SK-N-MC (cell line): ENCODE measurements around the gene GALNT14.

Source experiments
- DNase-seq: peaks from one replicate; pipeline ENCODE4 v3.0.0-alpha.2; 2011; ENCODE audit warnings: low read depth, low spot score
- H3K27ac ChIP-seq: fragments of 200-600 bp; sonication (generic); 2 replicates; pipeline ENCODE4 v1.5.1; 2016; ENCODE audit warnings: mixed run types
- H3K36me3 ChIP-seq: fragments of 200-600 bp; sonication (generic); 2 replicates; pipeline ENCODE4 v1.6.1; 2017; ENCODE audit warnings: antibody characterized with exemption, low read length, mixed read lengths; ENCODE audit not compliant: insufficient read depth
- H3K4me3 ChIP-seq: fragments of 200-600 bp; sonication (generic); 2 replicates; pipeline ENCODE4 v1.5.1; 2016
- H3K9ac ChIP-seq: fragments of 200-600 bp; sonication (generic); 2 replicates; pipeline ENCODE4 v1.8.0; 2017; ENCODE audit warnings: mixed run types, mixed read lengths; ENCODE audit not compliant: insufficient read length
- H3K9me3 ChIP-seq: fragments of 200-600 bp; sonication (generic); 2 replicates; pipeline ENCODE4 v1.6.1; 2017; ENCODE audit warnings: low read depth, mild to moderate bottlenecking, antibody characterized with exemption, low read length, moderate library complexity, mixed read lengths
- EZH2 ChIP-seq: fragments of 200-600 bp; sonication (generic); IDR thresholded peaks from one replicate; pipeline ENCODE4 v1.6.1; 2017; ENCODE audit warnings: antibody characterized with exemption
- FOXP2 ChIP-seq: optimal IDR thresholded peaks from 2 replicates; pipeline ENCODE3; 2011; ENCODE audit warnings: mild to moderate bottlenecking, moderate library complexity; ENCODE audit not compliant: insufficient read depth; ENCODE audit errors: extremely low read length, control extremely low read depth
- POLR2AphosphoS5 ChIP-seq: IDR thresholded peaks from 2 replicates; pipeline ENCODE4 v1.6.1; 2012; ENCODE audit warnings: mild to moderate bottlenecking, low read depth, low read length, borderline replicate concordance

The GALNT14 gene

GRCh38 chr2:30974092-30974491 is 164.1 kb downstream of the GALNT14 start:
- Histone ChIP-seq H3K9me3 (no peaks in the 10 kb centered on the region), H3K36me3 (no peaks in the 10 kb centered on the region), H3K9ac (no peak overlapping the region), H3K27ac (no peak overlapping the region), H3K4me3 (no peak overlapping the region)
- DNase-seq, result no peak
- no peak for TF ChIP-seq EZH2
- TF ChIP-seq FOXP2, result no peak
- no peak for TF ChIP-seq POLR2AphosphoS5

GRCh38 chr2:30971231-30972025 is 166.8 kb downstream of the GALNT14 start:
- Histone ChIP-seq H3K4me3 (no peak overlapping the region), H3K9ac (no peak overlapping the region), H3K36me3 (no peaks in the 10 kb centered on the region), H3K27ac (no peak overlapping the region), H3K9me3 (no peaks in the 10 kb centered on the region)
- no peak for DNase-seq
- TF ChIP-seq EZH2, result no peak
- no peak for TF ChIP-seq POLR2AphosphoS5
- TF ChIP-seq FOXP2, result no peak

GRCh38 chr2:30968660-30969397 is 169.4 kb downstream of the GALNT14 start:
- H3K9me3 ChIP-seq, result no peaks in the 10 kb centered on the region
- H3K36me3 ChIP-seq, result no peaks in the 10 kb centered on the region
- H3K27ac ChIP-seq, result no peak overlapping the region
- no peak overlapping the region for H3K9ac ChIP-seq
- no peak for DNase-seq
- TF ChIP-seq EZH2, result no peak
- no peak for TF ChIP-seq POLR2AphosphoS5
- TF ChIP-seq FOXP2, result no peak
- H3K4me3 ChIP-seq, result no peak overlapping the region

GRCh38 chr2:30966786-30967185 is 171.5 kb downstream of the GALNT14 start:
- Histone ChIP-seq H3K27ac (no peak overlapping the region), H3K9ac (no peak overlapping the region), H3K9me3 (no peaks in the 10 kb centered on the region), H3K36me3 (no peaks in the 10 kb centered on the region), H3K4me3 (no peak overlapping the region)
- TF ChIP-seq EZH2, result no peak
- no peak for TF ChIP-seq FOXP2
- TF ChIP-seq POLR2AphosphoS5, result no peak
- DNase-seq, result no peak

- H3K36me3 ChIP-seq, result no peaks in the 10 kb centered on the region
- no peak overlapping the region for H3K9ac ChIP-seq
- no peak for DNase-seq
- H3K9me3 ChIP-seq, result no peaks in the 10 kb centered on the region
- H3K27ac ChIP-seq, result no peak overlapping the region
- no peak for TF ChIP-seq FOXP2
- TF ChIP-seq EZH2, result no peak
- TF ChIP-seq POLR2AphosphoS5, result no peak
- H3K4me3 ChIP-seq, result no peak overlapping the region
Observed at GRCh38 chr2:30965022-30965531, 173.2 kb downstream of the GALNT14 start.

- no peak overlapping the region for H3K4me3 ChIP-seq
- no peaks in the 10 kb centered on the region for H3K36me3 ChIP-seq
- no peak for TF ChIP-seq POLR2AphosphoS5
- TF ChIP-seq FOXP2, result no peak
- TF ChIP-seq EZH2, result no peak
- no peak overlapping the region for H3K9ac ChIP-seq
- no peak for DNase-seq
- H3K9me3 ChIP-seq, result no peaks in the 10 kb centered on the region
- no peak overlapping the region for H3K27ac ChIP-seq
Observed at GRCh38 chr2:30964334-30965005, 173.8 kb downstream of the GALNT14 start.

GRCh38 chr2:30963184-30963583 is 175.1 kb downstream of the GALNT14 start:
- DNase-seq, result no peak
- H3K27ac ChIP-seq, result no peak overlapping the region

GRCh38 chr2:30960213-30960612 is 178.0 kb downstream of the GALNT14 start:
- H3K36me3 ChIP-seq, result no peaks in the 10 kb centered on the region
- H3K9me3 ChIP-seq, result no peaks in the 10 kb centered on the region
- H3K9ac ChIP-seq, result no peak overlapping the region
- DNase-seq, result no peak
- no peak overlapping the region for H3K27ac ChIP-seq
- TF ChIP-seq EZH2 (no peak), POLR2AphosphoS5 (no peak), FOXP2 (no peak)
- H3K4me3 ChIP-seq, result no peak overlapping the region

More at GRCh38 chr2:30963184-30963583, 175.1 kb downstream of the GALNT14 start:
- TF ChIP-seq POLR2AphosphoS5 (no peak), EZH2 (no peak), FOXP2 (no peak)
- Histone ChIP-seq H3K9ac (no peak overlapping the region), H3K9me3 (no peaks in the 10 kb centered on the region), H3K4me3 (no peak overlapping the region), H3K36me3 (no peaks in the 10 kb centered on the region)
